GM12891 (cell line): ENCODE measurements around the gene ARFRP1.

ENCODE experiments used
- POLR2A ChIP-seq: IDR thresholded peaks from 2 replicates; pipeline ENCODE4 v1.6.1; 2011; ENCODE audit warnings: low read depth, low read length, control low read depth
- POLR2AphosphoS5 ChIP-seq: IDR thresholded peaks from 2 replicates; pipeline ENCODE4 v1.6.1; 2011; ENCODE audit warnings: low read depth, low read length, control low read depth
- TAF1 ChIP-seq: IDR thresholded peaks from 2 replicates; pipeline ENCODE4 v1.6.1; 2011; ENCODE audit warnings: low read depth, low read length, control low read depth

GRCh38 chr20:63733579-63734081 lies 25.9 kb upstream of the ARFRP1 start:
- TF ChIP-seq POLR2A (no peak), TAF1 (no peak), POLR2AphosphoS5 (no peak)
